ENCODE measurements around the gene CPSF4L.

CPSF4L gene

DNA sequence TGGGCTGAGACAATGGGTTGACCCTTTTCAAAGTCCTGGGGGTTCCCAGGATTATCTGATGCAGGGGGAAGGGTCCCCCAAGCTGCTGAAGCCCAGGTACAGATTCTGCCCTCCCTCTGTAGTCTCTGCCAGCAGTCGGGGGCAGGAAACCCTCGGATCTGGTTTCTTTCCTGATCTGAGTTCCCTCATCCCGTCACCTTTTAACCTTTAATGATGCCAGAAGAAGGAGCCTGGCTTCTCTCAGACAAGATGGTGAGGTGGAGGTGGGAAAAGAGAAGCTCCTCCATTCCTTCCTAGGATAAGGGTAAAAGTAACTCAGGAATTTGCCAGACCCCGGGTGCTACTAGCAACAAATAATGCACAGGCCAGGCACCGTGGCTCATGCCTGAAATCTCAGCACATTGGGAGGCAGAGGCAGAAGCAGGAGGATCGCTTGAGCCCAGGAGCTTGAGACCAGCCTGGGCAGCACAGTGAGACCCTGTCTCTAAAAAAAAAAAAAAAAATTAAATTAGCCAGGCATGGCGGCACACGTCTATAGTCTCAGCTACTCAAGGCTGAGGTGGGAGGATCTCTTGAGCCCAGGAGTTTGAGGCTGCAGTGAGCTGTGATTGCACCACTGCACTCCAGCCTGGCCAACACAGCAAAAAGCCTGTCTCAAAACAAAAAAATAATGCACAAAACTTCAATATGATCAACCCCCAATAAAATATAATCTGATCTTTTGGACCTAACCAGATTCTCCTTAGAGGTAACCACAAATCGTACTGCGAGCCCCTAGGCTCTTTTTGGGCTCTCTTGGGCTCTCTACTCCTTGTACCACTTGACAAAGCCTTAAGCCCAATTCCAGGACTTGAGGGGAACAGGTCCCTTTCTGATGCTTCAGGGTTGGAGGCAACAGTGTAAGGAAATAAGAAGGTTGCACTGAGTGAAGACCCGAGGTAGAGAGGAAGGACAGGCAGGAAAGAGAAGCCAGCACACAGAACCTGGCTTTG, 44.5 kb upstream of the CPSF4L start:
- H3K4me3 ChIP-seq (ENCODE audit: control insufficient read depth, low read depth, low read length): no peak overlapping the region
- no peak for DNase-seq (ENCODE audit: low read depth)
- TF ChIP-seq, protein P1, sequence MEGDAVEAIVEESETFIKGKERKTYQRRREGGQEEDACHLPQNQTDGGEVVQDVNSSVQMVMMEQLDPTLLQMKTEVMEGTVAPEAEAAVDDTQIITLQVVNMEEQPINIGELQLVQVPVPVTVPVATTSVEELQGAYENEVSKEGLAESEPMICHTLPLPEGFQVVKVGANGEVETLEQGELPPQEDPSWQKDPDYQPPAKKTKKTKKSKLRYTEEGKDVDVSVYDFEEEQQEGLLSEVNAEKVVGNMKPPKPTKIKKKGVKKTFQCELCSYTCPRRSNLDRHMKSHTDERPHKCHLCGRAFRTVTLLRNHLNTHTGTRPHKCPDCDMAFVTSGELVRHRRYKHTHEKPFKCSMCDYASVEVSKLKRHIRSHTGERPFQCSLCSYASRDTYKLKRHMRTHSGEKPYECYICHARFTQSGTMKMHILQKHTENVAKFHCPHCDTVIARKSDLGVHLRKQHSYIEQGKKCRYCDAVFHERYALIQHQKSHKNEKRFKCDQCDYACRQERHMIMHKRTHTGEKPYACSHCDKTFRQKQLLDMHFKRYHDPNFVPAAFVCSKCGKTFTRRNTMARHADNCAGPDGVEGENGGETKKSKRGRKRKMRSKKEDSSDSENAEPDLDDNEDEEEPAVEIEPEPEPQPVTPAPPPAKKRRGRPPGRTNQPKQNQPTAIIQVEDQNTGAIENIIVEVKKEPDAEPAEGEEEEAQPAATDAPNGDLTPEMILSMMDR (IDR thresholded peaks at IDR 0.05; ENCODE audit: control insufficient read depth, insufficient read depth, low read depth, low read length, missing control alignments): no peak

DNA sequence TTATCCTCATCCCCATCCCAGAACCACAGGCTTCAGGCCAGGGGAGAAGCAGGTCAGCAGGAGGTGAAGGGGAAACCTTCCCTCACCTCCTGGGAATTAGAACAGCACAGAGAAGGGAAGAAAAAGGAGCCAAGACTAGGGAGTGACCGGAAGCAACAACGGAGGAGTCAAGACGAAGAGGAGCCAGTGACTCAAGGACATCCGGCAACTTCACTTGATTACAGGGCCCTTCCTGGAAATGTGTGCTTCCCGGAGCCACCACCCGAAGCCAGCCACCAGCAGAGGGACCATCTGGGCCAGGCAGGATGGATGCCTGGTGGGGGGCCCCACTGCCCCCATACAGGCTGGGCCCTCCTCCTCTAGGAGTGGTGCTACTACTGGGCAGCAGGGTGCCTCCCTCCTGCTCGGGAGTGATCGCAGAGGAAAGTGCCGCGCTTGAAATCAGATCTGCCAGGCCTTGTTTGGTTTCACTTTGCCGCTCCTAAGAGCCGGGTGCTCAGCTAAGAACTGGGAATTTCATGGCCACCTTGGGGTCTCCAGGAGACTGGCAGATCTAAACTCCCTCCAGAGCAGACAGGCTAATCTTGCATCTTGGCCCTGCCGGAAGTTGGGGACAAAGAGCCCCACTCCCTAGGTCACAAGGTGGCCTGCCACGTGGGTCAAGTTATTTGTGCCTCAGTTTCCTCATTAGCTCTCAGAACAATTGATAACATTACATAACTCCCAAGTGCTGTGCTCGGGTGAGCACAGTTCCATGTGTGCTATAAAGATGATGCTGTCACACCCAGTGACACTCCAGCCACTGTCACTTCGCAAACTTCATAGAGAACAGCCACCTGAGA, 43.5 kb upstream of the CPSF4L start:
- H3K4me3 ChIP-seq (ENCODE audit: control insufficient read depth, low read depth, low read length): peak overlapping the region; percentile 39
- no peak for DNase-seq (ENCODE audit: low read depth)
- TF ChIP-seq, protein P1 (IDR thresholded peaks at IDR 0.05; ENCODE audit: control insufficient read depth, insufficient read depth, low read depth, low read length, missing control alignments): peak; percentile 46

DNA sequence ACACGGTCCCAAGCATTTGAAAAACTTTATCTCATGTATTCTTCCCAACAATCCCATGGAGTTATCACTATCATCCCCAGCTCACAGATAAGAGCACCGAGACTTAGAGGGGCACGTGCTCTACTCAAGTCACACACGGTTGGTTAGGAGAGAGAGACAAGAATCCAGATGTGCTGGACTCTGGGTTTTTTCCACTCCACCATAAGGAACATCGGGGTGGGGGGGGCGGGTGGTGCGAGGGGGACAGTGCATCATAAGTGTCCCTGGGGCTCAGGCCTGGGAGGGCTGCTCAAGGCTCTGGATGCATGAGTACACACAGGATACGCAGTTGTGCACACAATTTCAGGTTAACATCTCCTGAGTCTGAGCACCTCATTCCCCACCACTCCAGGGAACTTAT, 42.8 kb upstream of the CPSF4L start:
- no peak overlapping the region for H3K4me3 ChIP-seq (ENCODE audit: control insufficient read depth, low read depth, low read length)
- TF ChIP-seq, protein P1 (IDR thresholded peaks at IDR 0.05; ENCODE audit: control insufficient read depth, insufficient read depth, low read depth, low read length, missing control alignments): no peak
- DNase-seq (ENCODE audit: low read depth): no peak

DNA sequence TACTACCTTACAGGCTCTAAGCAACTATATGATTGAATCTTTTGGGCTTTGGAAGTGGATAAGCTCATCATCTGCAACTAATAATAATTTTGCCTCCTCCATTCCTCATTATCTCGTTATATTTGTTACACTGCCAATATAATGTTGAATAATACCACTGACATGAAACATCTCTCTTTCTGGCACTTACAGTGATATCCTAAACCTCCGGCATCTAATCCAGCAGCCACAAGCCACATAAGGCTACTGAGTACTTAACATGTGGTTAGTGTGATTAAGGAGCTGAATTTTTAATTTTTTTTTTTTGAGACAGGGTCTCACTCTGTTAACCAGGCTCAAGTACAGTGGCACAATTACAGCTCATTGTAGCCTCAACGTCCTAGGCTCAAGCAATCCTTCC, 40.5 kb upstream of the CPSF4L start:
- DNase-seq (ENCODE audit: low read depth): no peak
- TF ChIP-seq, protein P1 (IDR thresholded peaks at IDR 0.05; ENCODE audit: control insufficient read depth, insufficient read depth, low read depth, low read length, missing control alignments): no peak
- H3K4me3 ChIP-seq (ENCODE audit: control insufficient read depth, low read depth, low read length): no peak overlapping the region

DNA sequence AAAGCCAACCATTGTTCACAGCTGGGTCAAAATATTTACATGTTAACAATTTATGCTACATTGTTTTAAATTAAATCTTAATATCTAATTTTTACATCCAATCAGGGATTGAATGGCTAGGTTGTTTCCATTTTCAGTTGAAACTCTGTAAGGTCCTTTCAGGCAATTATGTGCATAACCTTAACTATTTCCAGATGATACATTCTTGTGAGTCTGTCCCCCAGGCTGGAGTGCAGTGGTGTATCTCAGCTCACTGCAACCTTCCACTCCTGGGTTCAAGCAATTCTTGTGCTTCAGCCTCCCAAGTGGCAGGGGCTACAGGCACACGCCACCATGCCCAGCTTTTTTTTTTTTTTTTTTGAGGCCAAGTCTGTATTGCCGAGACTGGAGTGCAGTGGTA, 39.7 kb upstream of the CPSF4L start:
- TF ChIP-seq, protein P1 (IDR thresholded peaks at IDR 0.05; ENCODE audit: control insufficient read depth, insufficient read depth, low read depth, low read length, missing control alignments): no peak
- no peak for DNase-seq (ENCODE audit: low read depth)
- H3K4me3 ChIP-seq (ENCODE audit: control insufficient read depth, low read depth, low read length): no peak overlapping the region

DNA sequence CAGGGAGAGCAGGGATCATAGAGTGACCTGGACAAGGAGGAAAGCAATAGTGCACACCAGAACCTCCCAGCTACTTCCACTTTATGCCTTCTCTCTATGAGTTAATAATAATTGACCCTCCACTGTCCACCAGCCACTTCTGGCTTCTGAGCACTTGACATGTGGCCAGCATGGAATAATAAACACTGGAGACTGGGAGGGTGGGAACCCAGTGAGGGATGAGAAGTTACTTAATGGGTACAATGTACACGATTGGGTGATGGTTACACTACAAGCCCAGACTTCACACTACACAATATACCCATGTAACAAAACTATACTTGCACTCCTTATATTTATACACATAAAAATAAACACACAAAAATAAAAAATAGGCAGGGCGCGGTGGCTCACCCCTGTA, 38.7 kb upstream of the CPSF4L start:
- H3K4me3 ChIP-seq (ENCODE audit: control insufficient read depth, low read depth, low read length): no peak overlapping the region
- no peak for DNase-seq (ENCODE audit: low read depth)
- TF ChIP-seq, protein P1 (IDR thresholded peaks at IDR 0.05; ENCODE audit: control insufficient read depth, insufficient read depth, low read depth, low read length, missing control alignments): no peak
